ENCODE results near the gene GDF2.

DNA sequence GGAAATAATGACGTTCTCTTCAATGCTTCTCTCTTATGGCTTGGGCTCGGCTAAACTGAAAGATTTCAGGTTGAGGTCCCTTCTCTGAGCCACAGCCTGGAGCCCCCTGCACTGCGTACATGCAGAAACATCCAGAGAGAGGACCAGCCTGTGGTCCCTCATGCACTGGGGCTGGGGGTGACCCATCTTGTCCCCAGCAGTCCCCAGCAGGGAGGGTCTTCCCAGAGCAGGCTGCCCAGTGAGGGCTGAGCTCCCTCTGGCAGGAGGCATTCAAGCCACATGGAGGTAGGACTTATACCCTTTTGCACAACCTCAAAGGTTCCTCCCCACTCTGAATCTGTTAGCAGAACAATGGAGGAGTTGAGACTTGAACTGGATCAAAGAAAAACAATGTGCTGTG, 14.9 kb upstream of the GDF2 start:
- TF ChIP-seq EZH2phosphoT487 (IDR thresholded peaks at IDR 0.05; ENCODE audit: insufficient read depth, low read depth) = no peak
- TF ChIP-seq EZH2 (IDR thresholded peaks at IDR 0.05; ENCODE audit: insufficient read depth, poor library complexity, severe bottlenecking) = no peak

All from GM23248 (cell line).